ENCODE measurements around the gene HES7. TPM values are rescaled to one million over a fixed set of nuclear protein-coding genes. Genes with fewer than 3 reads are reported as not detected.

HES7 gene
- total and polyA plus RNA-seq, 9 of the 15 experiments (the other 6 are each of a cell fraction or from before 2014, with no cell fraction given): 0.03 to 1.7 (median 0.14) TPM; not detected in 1

GRCh38 chr17:8079291-8080207 is 44.4 kb downstream of the HES7 start (continued):
- TF ChIP-seq CUX1 (CRISPR knock-in tag; IDR thresholded peaks at IDR 0.05) (no peak), TCF7 (IDR thresholded peaks at IDR 0.05; ENCODE audit: borderline replicate concordance) (no peak), SIX5 (IDR thresholded peaks at IDR 0.05; ENCODE audit: borderline replicate concordance in 1 of 2, insufficient read depth in 1 of 2, low read depth in 1 of 2, low read length in 2 of 2) (no peak), TCF3 (CRISPR knock-in tag; IDR thresholded peaks at IDR 0.05) (no peak), GABPB1 (CRISPR knock-in tag; IDR thresholded peaks at IDR 0.05) (0 out of 2 replicates have a peak, but pooled peaks have one; percentile 30), ZNF184 (CRISPR knock-in tag; IDR thresholded peaks at IDR 0.05) (no peak), ZBTB34 (CRISPR knock-in tag; IDR thresholded peaks at IDR 0.05) (no peak), XRCC3 (IDR thresholded peaks at IDR 0.05) (no peak), POLR2G (IDR thresholded peaks at IDR 0.05; ENCODE audit: low read depth, low read length) (0 out of 2 replicates have a peak, but pooled peaks have one; percentile 16), STAG1 (CRISPR knock-in tag; IDR thresholded peaks at IDR 0.05; ENCODE audit: borderline replicate concordance) (peak; percentile 45; the same call in 1 of the 2 replicates), NFIC (IDR thresholded peaks at IDR 0.05) (no peak), SMC3 (conservative IDR thresholded peaks at IDR 0.05; ENCODE audit: insufficient read depth, low read depth, low read length) (peak; percentile 70), TSC22D4 (tag; IDR thresholded peaks at IDR 0.05) (no peak), RBFOX2 (IDR thresholded peaks at IDR 0.05; ENCODE audit: low read depth, low read length) (no peak)
- TF ChIP-seq, protein P1, sequence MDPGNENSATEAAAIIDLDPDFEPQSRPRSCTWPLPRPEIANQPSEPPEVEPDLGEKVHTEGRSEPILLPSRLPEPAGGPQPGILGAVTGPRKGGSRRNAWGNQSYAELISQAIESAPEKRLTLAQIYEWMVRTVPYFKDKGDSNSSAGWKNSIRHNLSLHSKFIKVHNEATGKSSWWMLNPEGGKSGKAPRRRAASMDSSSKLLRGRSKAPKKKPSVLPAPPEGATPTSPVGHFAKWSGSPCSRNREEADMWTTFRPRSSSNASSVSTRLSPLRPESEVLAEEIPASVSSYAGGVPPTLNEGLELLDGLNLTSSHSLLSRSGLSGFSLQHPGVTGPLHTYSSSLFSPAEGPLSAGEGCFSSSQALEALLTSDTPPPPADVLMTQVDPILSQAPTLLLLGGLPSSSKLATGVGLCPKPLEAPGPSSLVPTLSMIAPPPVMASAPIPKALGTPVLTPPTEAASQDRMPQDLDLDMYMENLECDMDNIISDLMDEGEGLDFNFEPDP (CRISPR knock-in tag; IDR thresholded peaks at IDR 0.05): no peak

Data from K562 (cell line).